K562 (cell line): ENCODE results near the gene CASD1. TPM values are rescaled to one million over a fixed set of nuclear protein-coding genes. Genes with fewer than 3 reads are reported as not detected.

Experiments used
- ATAC-seq: fragments of 200-7000 bp; cut with Tn5 transposase; 3 replicates; pipeline ENCODE4 v1.9.1; 2020; ENCODE audit warnings: moderate library complexity
- BruUV-seq: library from RNA; stranded (reverse); fragments of 400-500 nt; replicated peaks from 2 replicates; lab custom pipeline; 2021; lab: Mats Ljungman, UMichigan
- CTCF ChIA-PET: fragments of 300-600 bp; formaldehyde crosslinking; extraction: SDS; loops from one replicate; lab custom pipeline; 2021; ENCODE audit warnings: low intra/inter-chr PET ratio; lab: Yijun Ruan, JAX
- POLR2A ChIA-PET: fragments of 300-600, 350-650 bp; sonication (Branson Sonifier 250); formaldehyde crosslinking; extraction: SDS; loops from one replicate; lab custom pipeline; 2021; ENCODE audit warnings: antibody characterized with exemption, inconsistent platforms; lab: Yijun Ruan, JAX
- DNase-seq, 4 experiments: peaks; one replicate each; pipeline versions ENCODE4 v3.0.0 to v3.0.0-alpha.2; 2011 to 2018; ENCODE audit warnings: low spot score in 3 of 4, mixed read lengths in 3 of 4; ENCODE audit errors: extremely low read depth in 1 of 4
- FAIRE-seq: peaks from 2 replicates; lab custom pipeline; 2011; peaks lifted over from hg19 to GRCh38; lab: Jason Lieb, UNC
- H2AFZ ChIP-seq: 2 replicates; pipeline ENCODE4 v1.6.0; 2011; ENCODE audit warnings: low read depth, low read length, control low read depth, inconsistent platforms
- H3K27ac ChIP-seq: fragments of 200-600 bp; 3 replicates; pipeline ENCODE4 v1.8.0; 2011; ENCODE audit warnings: low read depth, mild to moderate bottlenecking, control low read depth, inconsistent platforms, low read length, moderate library complexity, mixed read lengths; ENCODE audit errors: extremely low read depth
- H3K27me3 ChIP-seq, 2 experiments: fragments of 300-600 bp in 1 of 2; 2 replicates in 1 of 2; 3 replicates in 1 of 2; pipeline versions ENCODE4 v1.6.0 to v1.8.0; 2011; ENCODE audit warnings: inconsistent platforms in 2 of 2, low read length in 2 of 2, mild to moderate bottlenecking in 1 of 2, mixed read lengths in 1 of 2, moderate library complexity in 1 of 2; ENCODE audit not compliant: control insufficient read depth in 2 of 2, insufficient read depth in 2 of 2
- H3K36me3 ChIP-seq: fragments of 300-600 bp; 3 replicates; pipeline ENCODE4 v1.8.0; 2011; ENCODE audit warnings: mild to moderate bottlenecking, low read length, inconsistent platforms; ENCODE audit not compliant: control insufficient read depth, insufficient read depth
- H3K4me1 ChIP-seq, 2 experiments: fragments of 200-600 bp in 1 of 2; replicated peaks in 1 of 2; 2 replicates in 1 of 2; 3 replicates in 1 of 2; pipeline versions ENCODE4 v1.5.1 to v1.8.0; 2011; ENCODE audit warnings: inconsistent platforms in 2 of 2, low read length in 2 of 2, mild to moderate bottlenecking in 1 of 2, mixed read lengths in 1 of 2, moderate library complexity in 1 of 2; ENCODE audit not compliant: control insufficient read depth in 2 of 2, insufficient read depth in 2 of 2
- H3K4me2 ChIP-seq: 2 replicates; pipeline ENCODE4 v1.6.1; 2011; ENCODE audit warnings: low read length, control low read depth, inconsistent platforms, mixed read lengths; ENCODE audit not compliant: insufficient read depth
- H3K4me3 ChIP-seq: fragments of 200-600 bp; sonication (generic), shearing (Covaris generic); 2 replicates; pipeline ENCODE4 v1.5.1; 2016; ENCODE audit warnings: control low read depth, inconsistent platforms
- H3K79me2 ChIP-seq: fragments of 200-600 bp; 3 replicates; pipeline ENCODE4 v1.8.0; 2011; ENCODE audit warnings: low read length, inconsistent platforms; ENCODE audit not compliant: control insufficient read depth, insufficient read depth
- H3K9ac ChIP-seq, 2 experiments: 2 replicates each; pipeline versions ENCODE4 v1.6.0 to v1.6.1; 2011; ENCODE audit warnings: low read depth in 2 of 2, low read length in 2 of 2, control low read depth in 1 of 2, inconsistent platforms in 1 of 2, mild to moderate bottlenecking in 1 of 2, mixed read lengths in 1 of 2; ENCODE audit not compliant: insufficient read depth in 1 of 2
- H3K9me1 ChIP-seq: one replicate; pipeline ENCODE4 v1.6.0; 2011; ENCODE audit warnings: inconsistent platforms, mild to moderate bottlenecking, low read length, moderate library complexity; ENCODE audit not compliant: control insufficient read depth, insufficient read depth
- H3K9me3 ChIP-seq: replicated peaks from 2 replicates; pipeline ENCODE4 v1.5.1; 2011; ENCODE audit warnings: low read depth, low read length, inconsistent platforms; ENCODE audit not compliant: control insufficient read depth, insufficient read depth
- H4K20me1 ChIP-seq: replicated peaks from 2 replicates; pipeline ENCODE4 v1.6.1; 2011; ENCODE audit warnings: low read length, inconsistent platforms, mixed read lengths; ENCODE audit not compliant: control insufficient read depth, insufficient read depth
- BRD4 ChIP-seq: fragments of 200-600 bp; sonication (generic); IDR thresholded peaks from 2 replicates; pipeline ENCODE4 v1.6.1; 2017; ENCODE audit warnings: inconsistent platforms
- CBX8 ChIP-seq: fragments of 200-600 bp; sonication (generic); IDR thresholded peaks from 2 replicates; pipeline ENCODE4 v1.6.1; 2012; ENCODE audit warnings: borderline replicate concordance, mixed run types, low read depth, mild to moderate bottlenecking, moderate library complexity, mixed read lengths, low read length, control low read depth, inconsistent platforms; ENCODE audit not compliant: poor library complexity, severe bottlenecking; ENCODE audit errors: extremely low read depth
- KHSRP ChIP-seq: fragments of 450-650 bp; IDR thresholded peaks from 2 replicates; pipeline ENCODE4 v1.6.1; 2017
- LARP7 ChIP-seq: fragments of 450-650 bp; IDR thresholded peaks from 2 replicates; pipeline ENCODE4 v1.6.1; 2016
- SIN3A ChIP-seq, 2 experiments: fragments of 150-350 bp in 1 of 2; IDR thresholded peaks; 2 replicates each; pipeline ENCODE4 v1.6.1; 2011 to 2016; ENCODE audit warnings: borderline replicate concordance in 2 of 2, low read depth in 2 of 2, low read length in 2 of 2, mild to moderate bottlenecking in 2 of 2, moderate library complexity in 2 of 2; ENCODE audit not compliant: control insufficient read depth in 1 of 2
- TAL1 ChIP-seq: fragments of 450-650 bp; IDR thresholded peaks from 2 replicates; pipeline ENCODE4 v1.6.1; 2016; ENCODE audit warnings: mild to moderate bottlenecking
- ZBED1 ChIP-seq: IDR thresholded peaks from 2 replicates; pipeline ENCODE4 v1.6.1; 2014
- ZBTB49 ChIP-seq: sonication (generic); formaldehyde crosslinking; IDR thresholded peaks from 2 replicates; pipeline ENCODE4 v1.8.0; 2022; ENCODE audit warnings: missing genetic modification reagents, mild to moderate bottlenecking, borderline replicate concordance
- ZNF512 ChIP-seq: IDR thresholded peaks from 2 replicates; pipeline ENCODE4 v1.6.1; 2016; ENCODE audit warnings: missing genetic modification characterization, missing compliant biosample characterization
- ZNF766 ChIP-seq: fragments of 200-800 bp; sonication (Bioruptor generic); conservative IDR thresholded peaks from 2 replicates; pipeline ENCODE4 v1.6.1; 2016; ENCODE audit warnings: missing genetic modification characterization, missing compliant biosample characterization
- WGBS: fragments of 100-300 bp; shearing (Covaris generic); methylation state at CpG from one replicate; pipeline ENCODE4 v1.1.6; 2016; ENCODE audit warnings: low coverage, mixed read lengths; ENCODE audit not compliant: insufficient coverage; ENCODE audit errors: missing lambda C conversion rate; 5-methylcytosine and 5-hydroxymethylcytosine counted together
- in situ Hi-C: fragments of 300-500 bp; cut with MboI; formaldehyde crosslinking; loops from 4 replicates; pipeline ENCODE4 v1.15.0; 2018; ENCODE audit warnings: inconsistent platforms, mixed read lengths
- intact Hi-C: fragments of 100-400 bp; cut with micrococcal nuclease; formaldehyde crosslinking; loops from 2 replicates; pipeline ENCODE4 v1.14.2; 2022
- polyA plus RNA-seq, 8 experiments: library from polyadenylated mRNA; depleted of rRNA in 4 of 8; stranded (reverse) in 5 of 8; unstranded in 3 of 8; fragments of >200 nt; fragmentation: Nextera tagmentation in 2 of 8; fragmentation: Illumina TruSeq in 1 of 8; extraction: Ambion mirVana in 2 of 8; extraction: Trizol in 1 of 8; gene quantifications; 2 replicates each; pipeline versions ENCODE4 v1.2.1 to v1.2.3, GENCODE V29; 2011 to 2014; ENCODE audit warnings: inconsistent platforms in 1 of 8, missing spikeins in 1 of 8
- total RNA-seq, 7 experiments: library from RNA; depleted of rRNA in 6 of 7; stranded (reverse); fragments of >200 nt in 6 of 7; fragmentation: Illumina TruSeq in 2 of 7; extraction: Trizol in 2 of 7; gene quantifications; 2 replicates each; pipeline versions ENCODE4 v1.2.1 to v1.2.3, GENCODE V29; 2011 to 2021; ENCODE audit warnings: low replicate concordance in 1 of 7
- TF ChIP-seq, protein P1 (sequence below): fragments of 450-650 bp; formaldehyde crosslinking; IDR thresholded peaks from 2 replicates; pipeline ENCODE4 v1.4.0; 2020; ENCODE audit warnings: mild to moderate bottlenecking, mixed read lengths

CASD1 gene
- total and polyA plus RNA-seq, 9 of the 15 experiments (the other 6 are each of a cell fraction or from before 2014, with no cell fraction given), result 1.2 to 8.2 (median 4.8) TPM

GRCh38 chr7:94512735-94513564, 3.3 kb downstream of the CASD1 start:
- H3K4me2 ChIP-seq, result no peak overlapping the region
- WGBS, result 78% methylated on average over 11 of the region's 11 CpGs
- no TSS peak for BruUV-seq
- no peaks in the 10 kb centered on the region for H3K9me1 ChIP-seq
- H2AFZ ChIP-seq, result 0 out of 2 replicates have a peak overlapping the region, but pooled peaks have one; percentile 27
- no peak for FAIRE-seq
- H3K27ac ChIP-seq, result no peak overlapping the region
- no peaks in the 10 kb centered on the region for H3K36me3 ChIP-seq
- in situ Hi-C loops (no loop called here), intact Hi-C loops (loop anchor here (5.0 kb wide), 1 partner anchor 144 kb away; the partner anchor contains the start of gene SGCE)
- H3K79me2 ChIP-seq, result peaks cover 17% of the 10 kb centered on the region; the same call in 2 of the 3 replicates
- no peak for ATAC-seq
- POLR2A ChIA-PET, result interaction anchor here (0.8 to 1.0 kb wide), 2 partner anchors 23 to 94 kb away, joined by 3 read pairs; no protein-coding TSS in a partner anchor
- peaks cover 12 to 16% of the 10 kb centered on the region in 2 experiments; a peak in 4 of 5 replicates for H3K4me1 ChIP-seq
- no peak for DNase-seq
- H3K27me3 ChIP-seq, result no peaks in the 10 kb centered on the region
- no peaks in the 10 kb centered on the region for H4K20me1 ChIP-seq
- H3K9me3 ChIP-seq, result no peaks in the 10 kb centered on the region
- CTCF ChIA-PET, result no interaction called here
- no peak for TF ChIP-seq BRD4
- no peak for TF ChIP-seq CBX8
- TF ChIP-seq, protein P1, sequence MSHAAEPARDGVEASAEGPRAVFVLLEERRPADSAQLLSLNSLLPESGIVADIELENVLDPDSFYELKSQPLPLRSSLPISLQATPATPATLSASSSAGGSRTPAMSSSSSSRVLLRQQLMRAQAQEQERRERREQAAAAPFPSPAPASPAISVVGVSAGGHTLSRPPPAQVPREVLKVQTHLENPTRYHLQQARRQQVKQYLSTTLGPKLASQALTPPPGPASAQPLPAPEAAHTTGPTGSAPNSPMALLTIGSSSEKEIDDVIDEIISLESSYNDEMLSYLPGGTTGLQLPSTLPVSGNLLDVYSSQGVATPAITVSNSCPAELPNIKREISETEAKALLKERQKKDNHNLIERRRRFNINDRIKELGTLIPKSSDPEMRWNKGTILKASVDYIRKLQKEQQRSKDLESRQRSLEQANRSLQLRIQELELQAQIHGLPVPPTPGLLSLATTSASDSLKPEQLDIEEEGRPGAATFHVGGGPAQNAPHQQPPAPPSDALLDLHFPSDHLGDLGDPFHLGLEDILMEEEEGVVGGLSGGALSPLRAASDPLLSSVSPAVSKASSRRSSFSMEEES, result no peak
- no peak for TF ChIP-seq TAL1
- TF ChIP-seq SIN3A (IDR thresholded peaks at IDR 0.05; ENCODE audit: borderline replicate concordance in 2 of 2, control insufficient read depth in 1 of 2, low read depth in 2 of 2, low read length in 2 of 2), result no peak
- no peak for TF ChIP-seq ZBTB49 (CRISPR knock-in tag)
- TF ChIP-seq LARP7, result no peak
- TF ChIP-seq ZNF512 (tag), result no peak
- no peak for TF ChIP-seq ZBED1
- TF ChIP-seq ZNF766 (CRISPR knock-in tag), result no peak
- TF ChIP-seq KHSRP, result no peak
- no peak overlapping the region for H3K9ac ChIP-seq
- H3K4me3 ChIP-seq, result no peak overlapping the region
